K562 (cell line): ENCODE data around the gene PNPLA7. TPM values are rescaled to one million over a fixed set of nuclear protein-coding genes. Genes with fewer than 3 reads are reported as not detected.

Experiments
- BHLHE40 ChIP-seq: IDR thresholded peaks from 2 replicates; pipeline ENCODE4 v1.6.1; 2011; ENCODE audit warnings: low read length, improper control_type of control experiment
- COPS2 ChIP-seq: fragments of 450-650 bp; conservative IDR thresholded peaks from 2 replicates; pipeline ENCODE4 v1.6.1; 2016; ENCODE audit warnings: mild to moderate bottlenecking, moderate library complexity
- DIDO1 ChIP-seq: fragments of 450-650 bp; IDR thresholded peaks from 2 replicates; pipeline ENCODE4 v1.6.1; 2016; ENCODE audit warnings: low read depth, missing biosample characterization, missing genetic modification characterization
- MAFK ChIP-seq: IDR thresholded peaks from 2 replicates; pipeline ENCODE4 v1.6.1; 2011; ENCODE audit warnings: low read length, improper control_type of control experiment
- OTX1 ChIP-seq: fragments of 450-650 bp; formaldehyde crosslinking; IDR thresholded peaks from 2 replicates; pipeline ENCODE4 v1.4.0; 2022; ENCODE audit warnings: mild to moderate bottlenecking
- RCOR1 ChIP-seq, 2 experiments: IDR thresholded peaks; 2 replicates each; pipeline ENCODE4 v1.6.1; 2012; ENCODE audit warnings: low read depth in 2 of 2, low read length in 2 of 2, borderline replicate concordance in 1 of 2, improper control_type of control experiment in 1 of 2
- SP1 ChIP-seq: sonication (generic); formaldehyde crosslinking; IDR thresholded peaks from 2 replicates; pipeline ENCODE4 v1.8.1; 2022; ENCODE audit warnings: mild to moderate bottlenecking, missing genetic modification reagents
- STAT5A ChIP-seq: IDR thresholded peaks from 2 replicates; pipeline ENCODE4 v1.6.1; 2012; ENCODE audit warnings: low read length, inconsistent platforms, borderline replicate concordance
- TAL1 ChIP-seq: fragments of 450-650 bp; IDR thresholded peaks from 2 replicates; pipeline ENCODE4 v1.6.1; 2016; ENCODE audit warnings: mild to moderate bottlenecking
- TEAD1 ChIP-seq, 2 experiments: fragments of 450-650 bp in 1 of 2; sonication (generic) in 1 of 2; formaldehyde crosslinking; IDR thresholded peaks; 2 replicates each; pipeline versions ENCODE4 v1.4.0 to v1.8.0; 2020 to 2022; ENCODE audit warnings: mild to moderate bottlenecking in 2 of 2, missing genetic modification reagents in 1 of 2
- TGIF2 ChIP-seq: sonication (generic); formaldehyde crosslinking; IDR thresholded peaks from 2 replicates; pipeline ENCODE4 v1.8.1; 2022; ENCODE audit warnings: mild to moderate bottlenecking, missing genetic modification reagents, moderate library complexity
- USF1 ChIP-seq: sonication (generic); formaldehyde crosslinking; IDR thresholded peaks from 2 replicates; pipeline ENCODE4 v1.9.0; 2022; ENCODE audit warnings: mild to moderate bottlenecking, missing genetic modification reagents
- ZNF184 ChIP-seq: sonication (generic); formaldehyde crosslinking; IDR thresholded peaks from 2 replicates; pipeline ENCODE4 v1.5.0; 2020; ENCODE audit warnings: missing genetic modification reagents
- polyA plus RNA-seq, 8 experiments: library from polyadenylated mRNA; depleted of rRNA in 4 of 8; stranded (reverse) in 5 of 8; unstranded in 3 of 8; fragments of >200 nt; fragmentation: Nextera tagmentation in 2 of 8; fragmentation: Illumina TruSeq in 1 of 8; extraction: Ambion mirVana in 2 of 8; extraction: Trizol in 1 of 8; gene quantifications; 2 replicates each; pipeline versions ENCODE4 v1.2.1 to v1.2.3, GENCODE V29; 2011 to 2014; ENCODE audit warnings: inconsistent platforms in 1 of 8, missing spikeins in 1 of 8
- total RNA-seq, 7 experiments: library from RNA; depleted of rRNA in 6 of 7; stranded (reverse); fragments of >200 nt in 6 of 7; fragmentation: Illumina TruSeq in 2 of 7; extraction: Trizol in 2 of 7; gene quantifications; 2 replicates each; pipeline versions ENCODE4 v1.2.1 to v1.2.3, GENCODE V29; 2011 to 2021; ENCODE audit warnings: low replicate concordance in 1 of 7
- TF ChIP-seq, protein P1 (sequence below): fragments of 450-650 bp; IDR thresholded peaks from 2 replicates; pipeline ENCODE4 v1.7.0; 2016; ENCODE audit warnings: borderline replicate concordance
- TF ChIP-seq, protein P2 (sequence below): fragments of 450-650 bp; formaldehyde crosslinking; IDR thresholded peaks from 2 replicates; pipeline ENCODE4 v1.4.0; 2020; ENCODE audit warnings: mild to moderate bottlenecking
- TF ChIP-seq, protein P3 (sequence below): fragments of 200-400 bp; formaldehyde crosslinking; IDR thresholded peaks from 2 replicates; pipeline ENCODE4 v1.6.1; 2017; ENCODE audit warnings: mild to moderate bottlenecking, low read depth, low read length, moderate library complexity
- TF ChIP-seq, protein P4 (sequence below), 2 experiments: IDR thresholded peaks; 2 replicates each; pipeline ENCODE4 v1.6.1; 2011; ENCODE audit warnings: borderline replicate concordance in 1 of 2, control low read depth in 1 of 2, low read depth in 1 of 2, low read length in 1 of 2, mild to moderate bottlenecking in 1 of 2, mixed read lengths in 1 of 2, moderate library complexity in 1 of 2; ENCODE audit not compliant: insufficient read depth in 1 of 2, insufficient read length in 1 of 2, poor library complexity in 1 of 2, severe bottlenecking in 1 of 2; ENCODE audit errors: extremely low read depth in 1 of 2

Gene PNPLA7
- total and polyA plus RNA-seq, 9 of the 15 experiments (the other 6 are each of a cell fraction or from before 2014, with no cell fraction given) = 0.01 to 0.85 (median 0.19) TPM; not detected in 1

DNA sequence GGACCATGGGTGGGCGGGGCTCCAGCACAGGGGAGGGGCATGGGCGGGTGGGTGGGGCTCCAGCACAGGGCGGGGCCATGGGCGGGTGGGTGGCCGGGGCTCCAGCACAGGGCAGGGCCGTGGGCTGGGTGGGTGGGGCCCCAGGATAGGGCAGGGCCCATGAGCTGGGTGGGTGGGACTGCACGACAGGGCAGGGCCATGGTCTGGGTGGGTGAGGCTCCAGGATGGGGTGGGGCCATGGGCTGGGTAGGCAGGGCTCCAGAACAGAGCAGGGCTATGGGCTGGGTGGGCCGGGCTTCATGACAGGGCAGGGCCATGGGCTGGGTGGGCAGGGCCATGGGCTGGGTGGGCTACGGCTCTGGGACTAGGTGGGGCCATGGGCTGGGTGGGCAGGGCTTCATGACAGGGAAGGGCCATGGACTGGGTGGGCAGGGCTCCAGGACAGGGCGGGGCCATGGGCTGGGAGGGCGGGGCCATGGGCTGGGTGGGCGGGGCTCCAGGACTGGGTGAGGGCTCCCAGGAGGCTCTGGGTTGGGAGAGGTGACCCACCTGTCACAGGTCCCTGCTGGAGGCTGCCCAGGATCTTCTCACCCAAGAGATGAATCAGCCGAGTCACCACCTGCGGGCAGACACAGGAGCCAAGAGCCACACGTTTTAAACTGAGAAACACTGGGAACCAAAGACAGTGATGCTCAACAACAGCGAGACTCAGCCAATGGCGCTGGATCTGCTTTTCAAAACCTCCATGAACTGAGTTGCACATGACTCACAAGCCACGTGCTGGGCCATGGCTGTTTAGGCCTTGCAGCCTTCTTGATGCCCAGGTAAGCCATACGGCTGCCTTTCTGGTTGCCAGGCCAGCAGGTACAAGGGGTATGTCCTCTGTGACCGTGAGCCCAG, 57.5 kb downstream of the PNPLA7 start (continued):
- TF ChIP-seq, protein P1, sequence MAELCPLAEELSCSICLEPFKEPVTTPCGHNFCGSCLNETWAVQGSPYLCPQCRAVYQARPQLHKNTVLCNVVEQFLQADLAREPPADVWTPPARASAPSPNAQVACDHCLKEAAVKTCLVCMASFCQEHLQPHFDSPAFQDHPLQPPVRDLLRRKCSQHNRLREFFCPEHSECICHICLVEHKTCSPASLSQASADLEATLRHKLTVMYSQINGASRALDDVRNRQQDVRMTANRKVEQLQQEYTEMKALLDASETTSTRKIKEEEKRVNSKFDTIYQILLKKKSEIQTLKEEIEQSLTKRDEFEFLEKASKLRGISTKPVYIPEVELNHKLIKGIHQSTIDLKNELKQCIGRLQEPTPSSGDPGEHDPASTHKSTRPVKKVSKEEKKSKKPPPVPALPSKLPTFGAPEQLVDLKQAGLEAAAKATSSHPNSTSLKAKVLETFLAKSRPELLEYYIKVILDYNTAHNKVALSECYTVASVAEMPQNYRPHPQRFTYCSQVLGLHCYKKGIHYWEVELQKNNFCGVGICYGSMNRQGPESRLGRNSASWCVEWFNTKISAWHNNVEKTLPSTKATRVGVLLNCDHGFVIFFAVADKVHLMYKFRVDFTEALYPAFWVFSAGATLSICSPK = no peak
- TF ChIP-seq, protein P2, sequence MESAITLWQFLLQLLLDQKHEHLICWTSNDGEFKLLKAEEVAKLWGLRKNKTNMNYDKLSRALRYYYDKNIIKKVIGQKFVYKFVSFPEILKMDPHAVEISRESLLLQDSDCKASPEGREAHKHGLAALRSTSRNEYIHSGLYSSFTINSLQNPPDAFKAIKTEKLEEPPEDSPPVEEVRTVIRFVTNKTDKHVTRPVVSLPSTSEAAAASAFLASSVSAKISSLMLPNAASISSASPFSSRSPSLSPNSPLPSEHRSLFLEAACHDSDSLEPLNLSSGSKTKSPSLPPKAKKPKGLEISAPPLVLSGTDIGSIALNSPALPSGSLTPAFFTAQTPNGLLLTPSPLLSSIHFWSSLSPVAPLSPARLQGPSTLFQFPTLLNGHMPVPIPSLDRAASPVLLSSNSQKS (CRISPR knock-in tag) = no peak
- TF ChIP-seq USF1 (peak; percentile 63), TGIF2 (CRISPR knock-in tag) (no peak), MAFK (no peak), TEAD1 (CRISPR knock-in tag; IDR thresholded peaks at IDR 0.05) (no peak), TAL1 (no peak), COPS2 (no peak), BHLHE40 (0 out of 2 replicates have a peak, but pooled peaks have one; percentile 33), STAT5A (no peak), DIDO1 (tag) (no peak), RCOR1 (IDR thresholded peaks at IDR 0.05; ENCODE audit: borderline replicate concordance in 1 of 2, low read depth in 2 of 2, low read length in 2 of 2) (no peak), SP1 (peak; percentile 63), ZNF184 (no peak), OTX1 (no peak)
- TF ChIP-seq, protein P3, sequence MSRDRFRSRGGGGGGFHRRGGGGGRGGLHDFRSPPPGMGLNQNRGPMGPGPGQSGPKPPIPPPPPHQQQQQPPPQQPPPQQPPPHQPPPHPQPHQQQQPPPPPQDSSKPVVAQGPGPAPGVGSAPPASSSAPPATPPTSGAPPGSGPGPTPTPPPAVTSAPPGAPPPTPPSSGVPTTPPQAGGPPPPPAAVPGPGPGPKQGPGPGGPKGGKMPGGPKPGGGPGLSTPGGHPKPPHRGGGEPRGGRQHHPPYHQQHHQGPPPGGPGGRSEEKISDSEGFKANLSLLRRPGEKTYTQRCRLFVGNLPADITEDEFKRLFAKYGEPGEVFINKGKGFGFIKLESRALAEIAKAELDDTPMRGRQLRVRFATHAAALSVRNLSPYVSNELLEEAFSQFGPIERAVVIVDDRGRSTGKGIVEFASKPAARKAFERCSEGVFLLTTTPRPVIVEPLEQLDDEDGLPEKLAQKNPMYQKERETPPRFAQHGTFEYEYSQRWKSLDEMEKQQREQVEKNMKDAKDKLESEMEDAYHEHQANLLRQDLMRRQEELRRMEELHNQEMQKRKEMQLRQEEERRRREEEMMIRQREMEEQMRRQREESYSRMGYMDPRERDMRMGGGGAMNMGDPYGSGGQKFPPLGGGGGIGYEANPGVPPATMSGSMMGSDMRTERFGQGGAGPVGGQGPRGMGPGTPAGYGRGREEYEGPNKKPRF = no peak
- TF ChIP-seq, protein P4, sequence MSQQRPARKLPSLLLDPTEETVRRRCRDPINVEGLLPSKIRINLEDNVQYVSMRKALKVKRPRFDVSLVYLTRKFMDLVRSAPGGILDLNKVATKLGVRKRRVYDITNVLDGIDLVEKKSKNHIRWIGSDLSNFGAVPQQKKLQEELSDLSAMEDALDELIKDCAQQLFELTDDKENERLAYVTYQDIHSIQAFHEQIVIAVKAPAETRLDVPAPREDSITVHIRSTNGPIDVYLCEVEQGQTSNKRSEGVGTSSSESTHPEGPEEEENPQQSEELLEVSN (IDR thresholded peaks at IDR 0.05; ENCODE audit: borderline replicate concordance in 1 of 2, extremely low read depth in 1 of 2, insufficient read depth in 1 of 2, insufficient read length in 1 of 2, low read depth in 1 of 2, low read length in 1 of 2, poor library complexity in 1 of 2, severe bottlenecking in 1 of 2) = peak; percentile 31 to 57
